ENCODE measurements around the gene FRMD4B.

- TF ChIP-seq, protein P1, sequence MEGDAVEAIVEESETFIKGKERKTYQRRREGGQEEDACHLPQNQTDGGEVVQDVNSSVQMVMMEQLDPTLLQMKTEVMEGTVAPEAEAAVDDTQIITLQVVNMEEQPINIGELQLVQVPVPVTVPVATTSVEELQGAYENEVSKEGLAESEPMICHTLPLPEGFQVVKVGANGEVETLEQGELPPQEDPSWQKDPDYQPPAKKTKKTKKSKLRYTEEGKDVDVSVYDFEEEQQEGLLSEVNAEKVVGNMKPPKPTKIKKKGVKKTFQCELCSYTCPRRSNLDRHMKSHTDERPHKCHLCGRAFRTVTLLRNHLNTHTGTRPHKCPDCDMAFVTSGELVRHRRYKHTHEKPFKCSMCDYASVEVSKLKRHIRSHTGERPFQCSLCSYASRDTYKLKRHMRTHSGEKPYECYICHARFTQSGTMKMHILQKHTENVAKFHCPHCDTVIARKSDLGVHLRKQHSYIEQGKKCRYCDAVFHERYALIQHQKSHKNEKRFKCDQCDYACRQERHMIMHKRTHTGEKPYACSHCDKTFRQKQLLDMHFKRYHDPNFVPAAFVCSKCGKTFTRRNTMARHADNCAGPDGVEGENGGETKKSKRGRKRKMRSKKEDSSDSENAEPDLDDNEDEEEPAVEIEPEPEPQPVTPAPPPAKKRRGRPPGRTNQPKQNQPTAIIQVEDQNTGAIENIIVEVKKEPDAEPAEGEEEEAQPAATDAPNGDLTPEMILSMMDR (conservative IDR thresholded peaks at IDR 0.05; ENCODE audit: low read length): no peak
- no peak for TF ChIP-seq EZH2phosphoT487 (IDR thresholded peaks at IDR 0.05; ENCODE audit: borderline replicate concordance, low read depth, low read length)
These were observed 196.4 kb downstream of the FRMD4B start for GRCh38 chr3:69189487-69189886.

All from OCI-LY7 (cell line).